Left ventricle myocardium inferior (tissue), 1 donor: ENCODE results near the gene MYO19. TPM values are rescaled to one million over a fixed set of nuclear protein-coding genes. Genes with fewer than 3 reads are reported as not detected.

Experiments used
- DNase-seq: peaks from one replicate; pipeline ENCODE4 v3.0.0-alpha.2; 2020
- H3K27ac ChIP-seq: fragments of 200-600 bp; replicated peaks from 2 replicates; pipeline ENCODE4 v1.8.0; 2021
- H3K27me3 ChIP-seq: fragments of 200-600 bp; 2 replicates; pipeline ENCODE4 v1.8.0; 2021; ENCODE audit warnings: low read depth
- H3K36me3 ChIP-seq: fragments of 200-600 bp; 2 replicates; pipeline ENCODE4 v1.8.0; 2021
- H3K4me1 ChIP-seq: fragments of 200-600 bp; 2 replicates; pipeline ENCODE4 v1.8.0; 2021
- H3K4me3 ChIP-seq: fragments of 200-600 bp; 2 replicates; pipeline ENCODE4 v1.8.0; 2021; ENCODE audit warnings: mild to moderate bottlenecking, moderate library complexity
- H3K9me3 ChIP-seq: fragments of 200-600 bp; replicated peaks from 2 replicates; pipeline ENCODE4 v1.8.0; 2021
- intact Hi-C: fragments of 100-400 bp; cut with micrococcal nuclease; formaldehyde crosslinking; loops from one replicate; pipeline ENCODE4 v1.11.0; 2022
- total RNA-seq: library from RNA; stranded (reverse); fragmentation: NEBNext Ultra II Directional; extraction: Animal tissue kit (Norgen Biotek cat#: 25700); gene quantifications from one replicate; pipeline ENCODE4 v1.2.1, GENCODE V29; 2021
- TF ChIP-seq, protein P1 (sequence below): fragments of 200-600 bp; IDR thresholded peaks from 2 replicates; pipeline ENCODE4 v1.8.0; 2021; ENCODE audit warnings: antibody characterized with exemption, mild to moderate bottlenecking, borderline replicate concordance
- donor health status: DM: no; HTN: yes; CAD: no; lungs with severe emphysema.

Gene MYO19
- total RNA-seq, 1 donor from 2014 or later = 11.8 TPM

DNA sequence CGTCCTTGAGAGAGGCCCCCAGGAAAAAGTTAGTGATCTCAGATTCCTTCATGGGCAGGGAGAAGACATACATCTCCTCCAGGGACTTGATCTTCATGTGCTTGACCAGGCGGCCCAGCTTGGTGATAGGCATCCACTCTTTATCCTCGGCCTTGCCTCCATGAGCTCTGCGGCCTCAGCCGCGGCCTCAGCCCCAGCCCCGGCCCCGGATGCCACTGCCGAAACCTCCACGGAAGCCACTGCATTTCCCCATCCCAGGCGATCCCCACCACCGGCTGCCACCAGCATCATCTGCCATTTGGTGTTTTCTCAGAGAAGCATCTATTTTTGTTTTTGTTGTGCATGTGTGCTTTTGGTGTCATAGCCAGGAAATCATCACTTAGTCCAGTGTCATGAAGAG lies 40.4 kb upstream of the MYO19 start:
- intact Hi-C loops = no loop called here
- TF ChIP-seq, protein P1, sequence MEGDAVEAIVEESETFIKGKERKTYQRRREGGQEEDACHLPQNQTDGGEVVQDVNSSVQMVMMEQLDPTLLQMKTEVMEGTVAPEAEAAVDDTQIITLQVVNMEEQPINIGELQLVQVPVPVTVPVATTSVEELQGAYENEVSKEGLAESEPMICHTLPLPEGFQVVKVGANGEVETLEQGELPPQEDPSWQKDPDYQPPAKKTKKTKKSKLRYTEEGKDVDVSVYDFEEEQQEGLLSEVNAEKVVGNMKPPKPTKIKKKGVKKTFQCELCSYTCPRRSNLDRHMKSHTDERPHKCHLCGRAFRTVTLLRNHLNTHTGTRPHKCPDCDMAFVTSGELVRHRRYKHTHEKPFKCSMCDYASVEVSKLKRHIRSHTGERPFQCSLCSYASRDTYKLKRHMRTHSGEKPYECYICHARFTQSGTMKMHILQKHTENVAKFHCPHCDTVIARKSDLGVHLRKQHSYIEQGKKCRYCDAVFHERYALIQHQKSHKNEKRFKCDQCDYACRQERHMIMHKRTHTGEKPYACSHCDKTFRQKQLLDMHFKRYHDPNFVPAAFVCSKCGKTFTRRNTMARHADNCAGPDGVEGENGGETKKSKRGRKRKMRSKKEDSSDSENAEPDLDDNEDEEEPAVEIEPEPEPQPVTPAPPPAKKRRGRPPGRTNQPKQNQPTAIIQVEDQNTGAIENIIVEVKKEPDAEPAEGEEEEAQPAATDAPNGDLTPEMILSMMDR = no peak
- Histone ChIP-seq H3K27me3 (no peaks in the 10 kb centered on the region), H3K36me3 (peaks cover 74% of the 10 kb centered on the region), H3K27ac (no peak overlapping the region), H3K4me1 (peaks cover 11% of the 10 kb centered on the region), H3K9me3 (no peaks in the 10 kb centered on the region), H3K4me3 (no peak overlapping the region)
- DNase-seq = no peak

DNA sequence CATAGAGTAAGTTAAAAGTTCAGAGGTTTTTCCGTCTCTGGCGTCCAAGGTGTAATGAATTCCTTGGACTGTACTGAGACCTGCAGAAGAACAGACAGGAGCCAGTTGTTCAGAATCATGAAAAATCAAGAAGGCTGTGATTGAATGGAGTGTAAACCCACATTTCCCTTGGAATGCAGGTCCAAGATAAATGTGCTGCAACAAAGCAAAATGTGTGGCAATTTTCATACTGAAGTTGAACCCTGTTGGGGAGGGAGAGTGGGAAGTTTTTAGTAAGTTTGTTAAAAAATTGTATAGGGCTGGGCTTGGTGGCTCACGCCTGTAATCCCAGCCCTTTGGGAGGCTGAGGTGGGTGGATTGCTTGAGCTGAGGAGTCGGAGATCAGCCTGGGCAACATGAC lies 31.4 kb upstream of the MYO19 start:
- no peak for DNase-seq
- Histone ChIP-seq H3K27ac (no peak overlapping the region), H3K9me3 (no peaks in the 10 kb centered on the region), H3K4me3 (no peak overlapping the region), H3K36me3 (peaks cover 96% of the 10 kb centered on the region), H3K27me3 (no peaks in the 10 kb centered on the region), H3K4me1 (no peaks in the 10 kb centered on the region)
- TF ChIP-seq, protein P1 = no peak
- intact Hi-C loops = no loop called here

DNA sequence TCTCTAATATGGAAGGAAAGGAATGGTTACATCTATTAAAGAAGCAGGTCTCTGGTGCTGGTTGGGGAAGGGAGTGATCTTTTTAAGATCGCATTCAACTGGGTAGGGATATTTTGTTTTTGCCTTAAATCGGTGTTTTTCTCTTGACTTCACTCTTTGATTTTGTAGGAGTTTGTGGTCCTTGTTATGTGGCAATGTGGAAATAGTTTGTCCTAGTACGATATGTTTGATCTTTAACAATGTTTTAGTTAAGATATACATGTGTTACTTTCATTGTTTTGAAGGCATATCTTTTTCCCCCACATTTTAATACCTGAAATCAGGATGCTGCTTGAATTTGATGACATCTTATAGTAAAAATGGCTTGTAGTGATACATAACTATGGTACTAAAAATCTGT lies 18.8 kb upstream of the MYO19 start:
- TF ChIP-seq, protein P1 = no peak
- Histone ChIP-seq H3K27ac (no peak overlapping the region), H3K4me1 (peaks cover 57% of the 10 kb centered on the region), H3K36me3 (peaks cover 42% of the 10 kb centered on the region), H3K27me3 (no peaks in the 10 kb centered on the region), H3K4me3 (no peak overlapping the region), H3K9me3 (no peaks in the 10 kb centered on the region)
- no peak for DNase-seq
- intact Hi-C loops = no loop called here

DNA sequence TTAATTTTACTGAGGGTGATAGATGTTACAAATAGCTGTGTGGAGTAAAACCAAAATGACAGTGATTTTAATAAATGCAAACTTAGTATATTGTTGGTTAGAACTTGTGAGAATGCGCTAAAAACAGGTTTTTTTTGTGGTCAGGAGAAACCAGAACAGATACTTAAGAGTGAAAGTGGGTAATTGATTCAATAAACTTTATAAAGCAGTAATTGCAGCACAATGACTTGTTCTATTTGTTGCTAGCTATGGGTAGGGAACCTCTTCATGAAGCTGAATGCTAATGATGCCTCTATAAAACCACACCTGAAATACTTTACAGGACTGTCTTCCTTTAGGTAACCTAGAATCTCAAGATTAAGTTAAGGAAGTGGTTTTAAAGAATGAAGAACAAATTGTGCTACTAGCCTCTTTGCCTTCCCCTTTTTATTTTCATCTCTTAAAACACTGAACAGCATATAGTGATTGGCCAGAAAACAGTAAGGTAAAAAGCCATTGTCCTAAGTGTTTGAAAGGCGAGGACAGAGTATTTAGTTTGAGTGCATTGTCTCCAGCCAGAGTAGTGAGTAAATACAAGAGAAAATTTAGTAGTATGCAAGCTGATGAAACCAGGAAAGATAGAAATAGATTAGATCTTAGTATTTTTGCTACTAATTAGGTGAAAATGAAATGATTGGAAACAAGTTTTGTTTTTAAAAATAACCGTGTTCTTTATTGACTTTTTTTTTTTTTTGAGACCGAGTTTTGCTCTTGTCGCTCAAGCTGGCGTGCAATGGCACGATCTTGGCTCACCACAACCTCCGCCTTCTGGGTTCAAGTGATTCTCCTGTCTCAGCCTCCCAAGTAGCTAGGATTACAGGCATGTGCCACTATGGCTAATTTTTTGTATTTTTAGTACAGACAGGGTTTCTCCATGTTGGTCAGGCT lies 16.1 kb upstream of the MYO19 start:
- H3K4me1 ChIP-seq = peaks cover 84% of the 10 kb centered on the region
- DNase-seq = no peak
- intact Hi-C loops = no loop called here
- no peaks in the 10 kb centered on the region for H3K9me3 ChIP-seq
- no peaks in the 10 kb centered on the region for H3K27me3 ChIP-seq
- H3K36me3 ChIP-seq = peaks cover 15% of the 10 kb centered on the region
- no peak overlapping the region for H3K4me3 ChIP-seq
- H3K27ac ChIP-seq = no peak overlapping the region
- TF ChIP-seq, protein P1 = no peak

DNA sequence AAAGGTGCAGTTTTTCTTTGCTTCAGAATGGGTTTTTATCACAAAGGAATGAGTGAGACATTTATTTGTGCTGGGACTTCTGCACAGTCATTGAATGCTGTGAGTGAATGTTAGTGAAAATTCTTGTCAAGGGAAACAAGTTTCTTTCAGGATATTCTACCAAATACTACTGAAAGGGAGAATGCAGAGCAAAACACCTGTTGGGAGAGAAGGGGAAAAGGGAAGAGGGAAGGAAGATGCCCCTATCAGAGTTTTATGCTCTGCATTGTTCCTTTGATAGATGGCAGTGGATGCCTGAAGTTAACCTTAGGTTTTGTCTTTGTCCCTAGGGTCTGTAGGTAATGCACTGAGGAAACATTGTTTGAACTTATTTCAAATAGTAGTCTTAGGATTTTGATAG lies 13.1 kb upstream of the MYO19 start:
- TF ChIP-seq, protein P1 = no peak
- DNase-seq = no peak
- Histone ChIP-seq H3K4me3 (no peak overlapping the region), H3K4me1 (peaks cover 84% of the 10 kb centered on the region), H3K9me3 (no peaks in the 10 kb centered on the region), H3K27ac (peak overlapping the region; percentile 7), H3K27me3 (no peaks in the 10 kb centered on the region), H3K36me3 (peaks cover 6% of the 10 kb centered on the region)
- intact Hi-C loops = loop anchor here (5.0 kb wide), 1 partner anchor 405 kb away; no protein-coding TSS in a partner anchor
